Adrenal gland (tissue), 12 donors: Measurements from ENCODE around the gene RAD23B. TPM values are rescaled to one million over a fixed set of nuclear protein-coding genes. Genes with fewer than 3 reads are reported as not detected.

Source experiments
- DNase-seq, 7 donors: peaks; one replicate each; pipeline ENCODE4 v3.0.0-alpha.2; 2019 to 2020
- H3K27ac ChIP-seq, 5 donors: fragments of 200-600 bp; sonication (generic) in 4 of 5; 1 replicate in 3 of 5; 2 replicates in 2 of 5; pipeline versions ENCODE4 v1.5.1 to v1.8.0; 2016 to 2020; ENCODE audit warnings: mild to moderate bottlenecking in 1 of 5
- H3K27me3 ChIP-seq: fragments of 200-600 bp; 2 replicates; pipeline ENCODE4 v1.8.0; 2021
- H3K36me3 ChIP-seq, 2 donors: fragments of 200-600 bp; replicated peaks in 1 of 2; 1 replicate in 1 of 2; 2 replicates in 1 of 2; pipeline versions ENCODE4 v1.5.1 to v1.8.0; 2018 to 2022
- H3K4me1 ChIP-seq, 2 donors: fragments of 200-600 bp; replicated peaks in 1 of 2; 1 replicate in 1 of 2; 2 replicates in 1 of 2; pipeline versions ENCODE4 v1.5.1 to v1.8.0; 2018 to 2021
- H3K4me3 ChIP-seq, 4 donors: fragments of 200-600 bp; sonication (generic) in 3 of 4; one replicate each; pipeline ENCODE4 v1.5.1; 2016 to 2018
- H3K9me3 ChIP-seq, 3 donors: fragments of 200-600 bp; sonication (generic) in 1 of 3; replicated peaks in 1 of 3; 1 replicate in 2 of 3; 2 replicates in 1 of 3; pipeline versions ENCODE4 v1.5.1 to v1.8.0; 2016 to 2021
- POLR2A ChIP-seq, 2 donors: fragments of 450-650 bp; IDR thresholded peaks; one replicate each; pipeline ENCODE4 v1.6.1; 2017; ENCODE audit warnings: antibody characterized with exemption in 2 of 2, mild to moderate bottlenecking in 2 of 2, moderate library complexity in 1 of 2
- WGBS, 4 donors: extraction: QIAGEN DNeasy Blood & Tissue Kit in 2 of 4; methylation state at CpG; one replicate each; pipeline versions ENCODE4 v1.1.5 to v1.1.7; 2013 to 2017; 5-methylcytosine and 5-hydroxymethylcytosine counted together
- intact Hi-C, 2 donors: fragments of 100-400 bp; cut with DNase I; formaldehyde crosslinking; loops; one replicate each; pipeline versions ENCODE4 v1.14.1 to v1.15.0; 2022 to 2023
- polyA plus RNA-seq, 3 donors: library from polyadenylated mRNA; stranded (reverse); fragments of 200-250 nt in 2 of 3; fragments of 350-450 nt in 1 of 3; fragmentation: Illumina TruSeq in 1 of 3; extraction: RNeasy Lipid Tissue Mini Kit (QIAGEN cat#74804) in 1 of 3; gene quantifications; one replicate each; pipeline ENCODE4 v1.2.3, GENCODE V29; 2013 to 2014
- total RNA-seq, 9 donors: library from RNA; depleted of rRNA in 4 of 9; stranded (reverse); fragments of >200 nt in 4 of 9; fragments of 120-200 nt in 1 of 9; fragmentation: NEBNext Ultra II Directional in 1 of 9; extraction: Animal tissue kit (Norgen Biotek cat#: 25700) in 1 of 9; gene quantifications; one replicate each; pipeline versions ENCODE4 v1.1.0 to v1.2.4, GENCODE V29; 2013 to 2023
- TF ChIP-seq, protein P1 (sequence below), 6 experiments: fragments of 450-650 bp in 4 of 6; fragments of 200-600 bp in 2 of 6; sonication (generic) in 1 of 6; IDR thresholded peaks; 1 replicate in 5 of 6; 2 replicates in 1 of 6; pipeline versions ENCODE4 v1.5.1 to v1.8.0; 2016 to 2021; ENCODE audit warnings: antibody characterized with exemption in 6 of 6, mild to moderate bottlenecking in 2 of 6, moderate library complexity in 1 of 6
- donor health status: healthy with polysubstance abuse.
- donor health status: Bipolar disorder and iron deficiency.
- donor health status: DM: yes; HTN: yes; CAD: no.
- donor health status: DM: no; HTN: no; CAD: no.
- donor health status: DM: no; HTN: no; CAD: no.
- donor health status: DM: yes; HTN: yes; CAD: no.

Gene RAD23B
- total and polyA plus RNA-seq, 12 donors, result 31.7 to 222 (median 75.4) TPM

DNA sequence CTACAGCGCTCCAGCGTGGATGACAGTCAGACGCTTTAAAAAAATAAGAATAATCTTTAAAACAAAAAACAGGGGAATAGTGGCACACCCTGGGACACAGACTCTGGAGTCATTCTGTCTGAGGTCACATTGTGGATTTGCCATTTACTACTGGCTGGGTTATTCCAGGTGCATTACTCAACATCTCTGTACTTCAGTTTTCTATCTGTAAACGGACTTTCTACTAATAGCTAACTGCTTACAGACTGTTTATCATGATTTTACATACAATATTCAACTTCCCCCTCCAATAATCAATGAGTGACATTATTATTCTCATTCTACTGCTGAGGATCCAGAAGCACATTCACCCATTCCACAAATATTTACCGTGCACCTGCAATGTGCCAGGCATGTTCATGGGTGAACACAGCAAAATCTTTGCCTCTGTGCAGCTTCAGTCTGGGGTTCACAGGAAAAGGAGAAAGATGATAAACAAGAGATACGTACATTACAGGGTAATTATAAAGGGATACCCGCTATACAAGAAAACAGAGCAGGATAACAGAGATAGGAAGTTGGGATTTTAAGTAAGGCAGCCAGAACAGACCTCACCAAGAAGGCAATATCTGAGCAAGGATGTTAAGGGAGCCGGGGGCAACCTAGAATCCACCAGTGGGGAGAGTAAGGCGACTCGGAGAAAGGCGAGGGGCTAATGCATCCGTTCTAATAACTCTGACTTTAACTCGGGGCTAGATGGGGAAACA lies 984 bp upstream of the RAD23B start:
- H3K4me3 ChIP-seq, result peak overlapping the region in 2 of 4 donors; percentile 27 to 99
- peak overlapping the region in 4 of 5 donors; percentile 50 to 99 (median 76) for H3K27ac ChIP-seq
- intact Hi-C loops, result loop anchor here (10.0 kb wide), 1 partner anchor 53 kb away; no protein-coding TSS in a partner anchor
- H3K9me3 ChIP-seq, result no peaks in the 10 kb centered on the region
- WGBS, 4 donors, result 28 to 31% (median 30%) methylated on average over 13 of the region's 13 CpGs
- TF ChIP-seq, protein P1, sequence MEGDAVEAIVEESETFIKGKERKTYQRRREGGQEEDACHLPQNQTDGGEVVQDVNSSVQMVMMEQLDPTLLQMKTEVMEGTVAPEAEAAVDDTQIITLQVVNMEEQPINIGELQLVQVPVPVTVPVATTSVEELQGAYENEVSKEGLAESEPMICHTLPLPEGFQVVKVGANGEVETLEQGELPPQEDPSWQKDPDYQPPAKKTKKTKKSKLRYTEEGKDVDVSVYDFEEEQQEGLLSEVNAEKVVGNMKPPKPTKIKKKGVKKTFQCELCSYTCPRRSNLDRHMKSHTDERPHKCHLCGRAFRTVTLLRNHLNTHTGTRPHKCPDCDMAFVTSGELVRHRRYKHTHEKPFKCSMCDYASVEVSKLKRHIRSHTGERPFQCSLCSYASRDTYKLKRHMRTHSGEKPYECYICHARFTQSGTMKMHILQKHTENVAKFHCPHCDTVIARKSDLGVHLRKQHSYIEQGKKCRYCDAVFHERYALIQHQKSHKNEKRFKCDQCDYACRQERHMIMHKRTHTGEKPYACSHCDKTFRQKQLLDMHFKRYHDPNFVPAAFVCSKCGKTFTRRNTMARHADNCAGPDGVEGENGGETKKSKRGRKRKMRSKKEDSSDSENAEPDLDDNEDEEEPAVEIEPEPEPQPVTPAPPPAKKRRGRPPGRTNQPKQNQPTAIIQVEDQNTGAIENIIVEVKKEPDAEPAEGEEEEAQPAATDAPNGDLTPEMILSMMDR (IDR thresholded peaks at IDR 0.05), result no peak
- no peak for TF ChIP-seq POLR2A (IDR thresholded peaks at IDR 0.05)
- peaks cover 18 to 30% of the 10 kb centered on the region in 2 donors for H3K4me1 ChIP-seq
- DNase-seq, result peak in 1 of 7 donors; percentile 14
- H3K36me3 ChIP-seq, result no peaks in the 10 kb centered on the region
- no peaks in the 10 kb centered on the region for H3K27me3 ChIP-seq

GRCh38 chr9:107283623-107284616 lies 841 bp downstream of the RAD23B start:
- intact Hi-C loops, result loop anchor here (10.0 kb wide), 1 partner anchor 51 kb away; no protein-coding TSS in a partner anchor
- WGBS, 4 donors, result 0 to 1% (median 0%) methylated on average over 19 to 55 of the region's 55 CpGs
- TF ChIP-seq POLR2A (IDR thresholded peaks at IDR 0.05), result peak in 1 of 2 donors; percentile 6
- TF ChIP-seq, protein P1 (IDR thresholded peaks at IDR 0.05), result peak in 1 of 6 experiments; percentile 27
- H3K27me3 ChIP-seq, result no peaks in the 10 kb centered on the region
- no peaks in the 10 kb centered on the region for H3K36me3 ChIP-seq
- H3K4me1 ChIP-seq, result peaks cover 25 to 47% of the 10 kb centered on the region in 2 donors
- peak overlapping the region; percentile 82 to 100 (median 94) for H3K4me3 ChIP-seq
- peak overlapping the region; percentile 98 to 100 (median 99) for H3K27ac ChIP-seq
- no peaks in the 10 kb centered on the region for H3K9me3 ChIP-seq
- DNase-seq, result peak; percentile 68 to 82 (median 76)

GRCh38 chr9:107284636-107285035 lies 1.6 kb downstream of the RAD23B start:
- 1 to 5% (median 4%) methylated on average over 6 of the region's 6 CpGs for WGBS, 4 donors
- Histone ChIP-seq H3K36me3 (no peaks in the 10 kb centered on the region), H3K4me1 (peaks cover 25 to 51% of the 10 kb centered on the region in 2 donors), H3K27ac (peak overlapping the region in 4 of 5 donors; percentile 98 to 99 (median 98)), H3K27me3 (no peaks in the 10 kb centered on the region), H3K9me3 (no peaks in the 10 kb centered on the region), H3K4me3 (peak overlapping the region in 2 of 4 donors; percentile 88 to 99)
- no peak for TF ChIP-seq POLR2A (IDR thresholded peaks at IDR 0.05)
- TF ChIP-seq, protein P1 (IDR thresholded peaks at IDR 0.05), result no peak
- intact Hi-C loops, result loop anchor here (10.0 kb wide), 1 partner anchor 50 kb away; no protein-coding TSS in a partner anchor
- no peak for DNase-seq
